Measurements from ENCODE around the gene GALNT18.

GALNT18 gene

DNA sequence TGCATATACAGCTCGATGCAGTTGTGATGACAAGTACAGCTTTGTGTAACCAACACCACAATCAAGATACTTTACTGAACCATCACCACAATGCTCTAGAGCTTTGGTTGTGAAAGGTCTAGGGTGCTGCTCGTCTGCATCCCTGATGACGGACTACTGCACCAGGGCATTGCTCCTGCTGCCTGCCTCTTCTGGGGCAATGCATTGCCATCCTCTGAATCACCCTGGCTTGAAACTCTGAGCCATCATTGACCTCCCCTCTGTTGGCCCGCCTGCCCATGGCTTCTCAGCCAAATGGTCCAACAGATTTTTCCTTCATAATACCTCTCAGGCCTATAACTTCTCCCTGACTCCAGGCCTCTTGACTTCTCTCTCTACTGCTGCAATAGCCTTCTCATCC, 191.4 kb downstream of the GALNT18 start:
- no peak for DNase-seq (ENCODE audit: low read depth)

DNA sequence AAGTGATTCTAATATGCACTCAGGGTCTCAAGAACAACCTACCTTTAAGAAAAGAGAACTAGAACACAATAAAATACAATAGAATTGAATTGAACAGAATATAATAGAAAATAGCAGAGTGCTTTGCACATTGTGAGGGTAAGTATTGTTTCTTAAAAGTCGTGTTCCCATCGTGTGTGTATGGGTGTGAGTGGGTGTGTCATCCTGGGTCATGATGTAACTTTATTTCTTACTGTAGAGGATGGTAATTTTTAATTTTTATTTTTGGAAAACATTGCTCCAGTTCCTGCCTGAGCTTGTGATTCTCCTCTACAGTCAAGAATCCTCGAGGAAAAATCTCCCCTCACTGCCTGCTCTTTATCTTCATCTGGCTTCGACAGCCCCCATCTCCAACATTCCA, 193.1 kb downstream of the GALNT18 start:
- no peak for DNase-seq (ENCODE audit: low read depth)

DNA sequence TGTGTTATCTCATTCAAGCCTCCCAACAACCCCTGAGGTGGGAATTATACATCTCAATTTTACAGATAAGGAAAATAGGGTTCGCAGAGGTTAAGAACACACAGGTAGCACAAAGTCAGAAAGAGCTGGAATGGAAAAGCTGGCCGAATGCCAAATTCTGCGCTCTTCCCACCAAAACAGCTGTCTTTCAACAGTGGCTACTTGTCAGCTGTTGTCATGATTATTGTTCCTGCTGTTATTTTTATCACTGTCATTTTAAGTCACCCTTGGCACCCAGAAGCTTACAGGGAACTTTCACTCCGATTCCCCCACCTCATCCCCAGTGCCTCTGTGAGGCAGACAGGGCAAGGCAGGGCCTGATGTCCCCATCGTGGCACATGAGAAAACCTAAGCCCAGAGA, 194.3 kb downstream of the GALNT18 start:
- DNase-seq (ENCODE audit: low read depth) = no peak

DNA sequence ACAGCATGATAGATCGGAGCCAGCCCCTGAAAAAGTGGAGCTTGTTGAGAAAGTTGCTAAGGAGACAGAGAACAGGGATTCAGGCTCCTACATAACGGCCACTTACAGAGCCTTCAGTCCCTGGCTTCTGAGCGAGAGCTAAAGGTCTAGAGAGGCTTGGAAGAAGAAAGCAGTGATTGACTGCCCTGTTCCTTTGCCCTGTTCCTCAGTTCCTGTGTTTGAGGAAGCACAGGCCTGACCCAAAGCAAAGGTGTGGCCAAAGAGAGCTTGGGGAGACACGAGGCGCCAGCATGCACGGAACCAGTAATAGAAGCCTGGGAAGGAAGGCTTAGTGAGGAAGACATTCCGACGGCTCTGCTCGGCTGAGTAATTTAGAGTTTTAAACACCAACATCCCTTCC, 194.7 kb downstream of the GALNT18 start:
- DNase-seq (ENCODE audit: low read depth) = no peak

DNA sequence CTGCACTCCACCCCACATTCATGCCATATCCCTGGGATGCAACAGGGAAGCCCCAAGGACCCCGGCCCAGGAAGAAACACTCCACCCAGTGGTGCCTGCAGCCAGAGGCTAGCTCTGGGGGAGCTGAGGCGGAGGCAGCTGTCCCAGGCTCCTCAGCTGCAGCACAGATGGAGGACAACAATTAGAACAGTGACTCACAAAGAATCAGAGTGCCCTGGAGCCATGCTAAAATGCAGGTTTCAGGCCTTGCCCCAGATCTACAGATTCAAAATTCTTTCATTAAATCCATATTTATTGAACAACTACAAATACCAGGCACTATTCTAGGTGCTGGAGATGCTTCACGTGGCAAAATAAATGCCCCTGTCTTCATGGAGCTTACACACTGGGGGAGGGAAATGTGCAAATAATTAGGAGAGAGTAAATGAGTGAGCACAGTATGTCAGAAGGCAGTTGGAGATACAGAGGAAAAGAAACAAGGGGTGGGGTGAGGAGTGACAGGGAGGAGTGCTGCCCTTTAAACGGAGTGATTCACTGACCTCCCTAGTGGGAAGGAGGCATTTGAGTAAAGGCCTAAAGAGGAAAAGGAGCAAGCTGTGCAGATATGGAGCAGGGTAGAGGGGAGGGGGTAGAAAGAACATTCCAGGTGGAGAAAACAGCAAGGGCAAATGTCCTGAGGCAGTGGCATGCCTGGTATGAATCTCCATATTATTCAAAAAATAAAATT, 195.4 kb downstream of the GALNT18 start:
- no peak for DNase-seq (ENCODE audit: low read depth)

DNA sequence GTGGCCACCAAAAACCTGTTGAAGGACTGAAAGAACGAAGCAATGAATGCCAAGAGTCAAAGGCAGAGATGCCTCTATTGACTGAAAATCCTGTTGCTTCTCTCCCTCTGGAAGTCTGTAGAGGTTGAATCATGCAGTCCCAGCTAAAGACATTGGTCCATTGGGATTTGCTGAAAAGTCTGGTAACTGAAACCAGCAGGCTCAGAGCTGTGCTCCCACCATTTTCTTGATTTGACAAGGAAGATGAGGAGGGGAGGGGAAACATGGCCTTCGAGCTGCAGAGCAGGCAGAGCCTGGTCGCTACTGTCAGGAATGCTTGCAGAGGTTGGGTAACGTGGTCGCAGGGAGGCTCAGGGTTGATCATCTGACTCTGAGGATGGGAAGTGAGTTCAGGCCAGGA, 196.0 kb downstream of the GALNT18 start:
- no peak for DNase-seq (ENCODE audit: low read depth)

DNA sequence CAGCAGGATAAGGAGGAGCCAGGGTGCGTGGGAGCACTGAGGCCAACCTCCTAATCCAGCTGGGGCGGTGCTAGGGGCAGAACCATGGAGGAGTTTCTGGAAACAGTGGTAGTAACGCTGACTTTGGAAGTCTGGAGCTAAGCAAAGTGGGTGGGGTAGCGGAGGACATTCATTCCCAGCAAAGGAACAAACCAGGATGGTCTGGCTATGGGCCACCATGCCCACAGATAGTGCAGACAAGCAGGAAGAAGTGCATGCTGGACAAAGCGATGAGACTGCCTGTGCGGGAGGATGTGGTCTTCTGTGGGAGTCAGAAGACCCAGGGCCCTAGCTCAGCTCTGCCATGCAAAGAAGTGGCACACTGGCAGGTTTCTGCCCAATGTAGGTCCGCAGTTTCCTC, 197.1 kb downstream of the GALNT18 start:
- DNase-seq (ENCODE audit: low read depth) = no peak

DNA sequence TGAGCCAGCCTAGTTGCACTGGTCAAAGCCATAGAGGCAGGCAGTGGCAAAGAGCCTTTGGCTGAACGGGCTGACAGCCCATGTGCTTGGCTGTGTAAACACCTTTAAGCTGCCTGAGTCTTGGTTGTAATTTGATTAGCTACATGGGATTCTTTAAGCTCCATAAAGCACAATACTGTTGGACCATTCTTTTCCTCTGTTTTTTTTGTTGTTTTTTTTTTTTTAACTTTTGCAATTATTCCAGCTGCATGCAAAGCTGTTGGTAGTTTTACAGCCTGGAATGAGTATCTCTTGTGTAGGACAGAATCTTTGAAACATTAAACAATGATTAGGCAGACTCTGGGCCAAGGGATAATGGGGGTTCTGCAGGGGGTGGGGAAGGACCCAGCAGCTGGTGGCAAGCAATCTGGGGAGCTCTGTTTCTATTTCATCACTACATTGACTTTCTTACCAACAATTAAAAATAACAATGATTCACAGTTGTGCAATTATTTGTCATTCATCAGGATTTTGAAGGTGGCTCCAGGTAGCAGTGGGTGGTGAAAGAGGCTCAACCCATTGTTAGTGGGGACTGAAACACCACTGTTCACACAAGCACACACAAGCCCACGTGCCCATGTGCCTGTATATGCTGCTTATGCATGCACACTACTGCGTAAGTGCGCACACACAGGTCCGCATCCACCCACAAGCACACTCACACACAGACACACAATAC, 199.2 kb downstream of the GALNT18 start:
- DNase-seq (ENCODE audit: low read depth) = no peak

DNA sequence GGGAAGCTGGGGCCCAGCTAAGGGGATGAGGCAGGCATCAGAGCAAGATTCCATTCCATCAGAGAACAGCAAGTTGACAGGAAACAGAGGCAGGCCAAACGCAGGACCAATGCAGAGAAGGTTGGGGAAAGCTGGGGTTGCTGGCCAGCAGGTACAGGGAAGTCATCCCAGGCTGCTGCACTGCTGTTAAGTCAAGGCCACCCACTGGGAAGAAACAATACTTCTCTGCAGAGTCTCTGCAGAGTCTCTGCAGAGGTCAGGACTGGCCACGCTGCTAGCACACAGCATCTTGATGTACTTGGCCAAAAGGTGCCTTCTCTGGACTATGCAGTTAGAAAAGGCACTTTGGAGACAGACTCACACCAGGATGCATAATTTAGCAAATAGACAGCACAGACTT, 200.3 kb downstream of the GALNT18 start:
- DNase-seq (ENCODE audit: low read depth) = no peak

DNA sequence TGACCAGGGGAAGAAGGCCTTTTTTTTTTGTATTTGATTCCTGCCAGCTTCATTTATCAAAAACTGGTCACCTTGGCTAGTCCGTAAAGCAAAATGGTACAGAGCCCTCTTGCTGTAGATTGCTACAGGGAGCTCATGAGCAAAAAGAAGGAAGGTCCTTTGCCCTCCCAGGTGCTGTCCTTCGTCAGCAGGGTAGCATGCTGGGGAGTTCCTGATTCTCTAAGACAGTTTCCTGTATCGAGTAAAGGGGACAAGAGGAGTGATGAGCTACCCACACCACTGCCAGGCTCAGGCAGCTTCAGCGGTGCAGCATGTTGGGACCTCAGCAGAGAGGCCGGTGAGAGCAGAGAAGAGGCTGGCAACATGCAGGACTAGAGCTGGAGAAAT, 200.9 kb downstream of the GALNT18 start:
- no peak for DNase-seq (ENCODE audit: low read depth)

DNA sequence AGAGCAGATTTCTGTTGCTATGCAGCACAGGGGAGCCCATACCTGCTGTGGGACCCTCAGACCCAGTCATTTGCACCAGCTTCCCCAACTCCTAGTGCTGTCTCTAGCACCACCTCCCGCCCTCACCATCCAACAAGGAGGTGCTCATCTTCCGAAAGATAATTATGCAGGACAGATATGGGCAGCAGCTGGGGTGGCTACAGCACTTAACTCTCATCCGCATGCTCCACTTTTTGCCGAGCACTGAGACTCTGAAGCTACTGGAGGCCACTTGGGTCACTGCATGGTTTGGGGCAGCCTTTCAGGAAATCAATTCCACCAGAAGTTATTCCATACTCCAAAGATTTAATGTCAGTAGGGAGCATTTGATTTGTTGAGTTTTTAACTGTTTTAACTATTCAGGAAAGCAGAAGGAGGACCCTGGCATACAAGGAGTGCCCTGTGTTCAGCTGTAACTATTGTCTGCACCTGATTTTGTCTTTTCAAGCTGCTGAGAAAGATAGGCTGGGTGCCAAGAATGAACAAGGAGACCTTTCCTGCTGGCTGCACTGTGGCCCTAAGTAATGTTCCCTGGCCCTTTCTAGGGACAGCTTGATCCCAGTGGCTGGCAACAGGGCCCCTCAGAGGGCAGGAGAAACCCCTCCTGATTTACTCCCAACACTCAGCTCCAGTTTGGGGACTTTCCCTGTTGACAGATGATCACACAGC, 201.5 kb downstream of the GALNT18 start:
- no peak for DNase-seq (ENCODE audit: low read depth)

DNA sequence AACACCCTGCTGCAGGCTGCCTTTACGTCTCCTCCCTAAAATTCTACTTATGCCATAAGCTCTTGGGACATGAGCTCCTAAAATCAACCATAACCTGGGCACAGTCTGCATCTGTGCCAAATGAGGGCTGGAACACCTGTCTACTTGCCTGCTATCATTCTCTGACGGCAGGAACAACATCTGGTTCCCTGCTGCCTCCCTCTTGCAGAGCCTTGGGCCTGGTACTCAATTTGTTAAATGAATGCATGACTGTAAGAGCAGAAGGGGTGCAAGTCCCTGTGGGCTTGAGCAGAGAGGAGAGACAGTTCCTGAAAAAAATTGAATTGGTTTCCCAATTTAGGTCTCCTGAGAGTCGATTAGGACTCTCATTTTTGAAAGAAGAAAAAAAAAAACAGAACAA, 202.1 kb downstream of the GALNT18 start:
- no peak for DNase-seq (ENCODE audit: low read depth)

DNA sequence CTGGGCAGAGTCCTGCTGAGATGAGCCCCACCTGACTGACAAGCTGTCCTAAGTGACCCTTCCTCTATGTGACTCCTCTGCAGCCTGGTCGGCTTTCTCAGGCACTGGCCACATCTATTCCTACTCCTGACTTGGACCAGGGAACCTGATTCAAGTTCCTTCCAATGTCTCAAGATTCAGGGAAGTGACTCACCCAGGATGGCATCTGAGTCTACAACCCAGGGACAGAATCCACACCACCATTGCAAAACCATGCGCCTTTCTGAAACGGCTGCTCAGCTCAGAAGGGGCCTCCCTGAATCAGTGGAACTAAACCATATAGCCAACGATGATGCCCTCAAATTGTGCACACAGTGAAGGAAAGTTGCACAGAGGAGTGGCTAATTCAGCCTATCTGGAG, 204.9 kb downstream of the GALNT18 start:
- DNase-seq (ENCODE audit: low read depth) = peak; percentile 80

DNA sequence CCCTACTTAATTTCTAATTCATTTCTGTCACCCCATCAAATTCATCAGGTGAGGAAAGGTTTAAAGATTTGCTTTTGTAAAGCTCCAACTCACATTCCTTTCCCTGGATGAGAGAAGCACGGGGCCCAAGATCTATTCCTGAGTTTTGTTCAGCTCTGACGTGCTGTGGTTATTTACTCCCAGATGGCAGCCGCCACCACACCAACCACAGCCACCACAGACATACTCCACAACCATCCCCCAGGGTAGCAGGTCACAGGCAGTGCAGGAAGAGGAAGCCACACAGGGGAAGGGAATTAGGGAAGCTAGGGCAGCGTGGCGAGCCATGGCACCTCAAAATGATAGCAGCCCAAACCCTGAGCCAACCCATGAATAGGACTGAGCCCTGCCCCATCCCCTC, 205.3 kb downstream of the GALNT18 start:
- DNase-seq (ENCODE audit: low read depth) = peak; percentile 76

DNA sequence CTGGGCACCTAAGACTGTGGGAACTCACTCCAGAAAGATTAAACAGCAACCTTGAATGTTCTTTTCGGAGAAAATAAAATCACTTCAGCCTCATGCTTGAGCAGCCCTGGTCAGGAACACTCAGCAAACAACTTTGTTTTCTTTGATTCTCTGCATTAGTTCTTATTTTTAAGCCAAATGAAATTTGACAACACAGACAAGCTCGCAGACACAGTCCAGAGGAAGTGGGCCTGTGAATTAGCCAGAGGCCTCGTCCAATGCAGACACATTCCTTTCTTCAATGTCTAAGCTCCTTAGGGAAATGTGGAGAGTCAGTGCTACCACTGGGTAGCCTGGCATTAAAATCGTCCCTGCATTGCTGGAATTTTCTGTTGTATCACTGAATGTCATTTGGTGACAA, 205.9 kb downstream of the GALNT18 start:
- DNase-seq (ENCODE audit: low read depth) = no peak

DNA sequence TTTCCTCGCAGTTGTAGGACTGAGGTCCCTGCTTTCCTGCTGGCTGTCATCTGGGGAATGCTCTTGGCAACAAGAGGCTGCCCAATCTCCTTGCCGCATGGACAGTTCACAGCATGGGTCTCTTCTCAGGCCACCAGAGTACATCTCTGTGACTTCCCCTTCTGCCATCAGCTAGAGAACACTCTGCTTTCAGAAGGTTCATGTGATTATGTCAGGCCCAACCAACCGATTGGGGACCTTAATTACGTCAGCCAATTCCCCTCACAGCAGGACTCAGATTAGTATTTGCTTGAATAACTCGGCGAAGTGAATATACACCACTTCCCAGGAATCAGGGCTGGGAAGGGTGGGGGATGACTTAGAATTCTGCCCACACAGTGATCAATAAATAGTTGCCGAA, 206.8 kb downstream of the GALNT18 start:
- no peak for DNase-seq (ENCODE audit: low read depth)

DNA sequence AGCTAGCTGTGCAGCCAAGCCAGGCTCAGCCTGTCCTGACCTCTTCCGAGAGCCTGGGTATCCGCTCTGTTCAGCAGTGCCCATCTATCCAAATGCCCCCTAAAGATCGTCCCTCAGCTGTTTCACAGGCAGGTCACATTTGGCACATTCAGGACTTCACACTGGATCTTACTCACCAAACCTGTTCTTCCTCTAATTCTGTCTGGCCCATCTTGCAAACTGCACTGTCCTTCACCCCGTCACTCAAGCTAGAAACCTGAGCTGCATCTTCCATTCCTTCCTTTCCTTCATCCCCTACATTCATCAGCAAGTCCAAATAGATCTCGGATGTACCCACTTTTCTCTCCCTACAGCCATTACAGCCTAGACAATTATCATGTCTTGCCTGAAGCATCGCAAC, 208.0 kb downstream of the GALNT18 start:
- DNase-seq (ENCODE audit: low read depth) = no peak

DNA sequence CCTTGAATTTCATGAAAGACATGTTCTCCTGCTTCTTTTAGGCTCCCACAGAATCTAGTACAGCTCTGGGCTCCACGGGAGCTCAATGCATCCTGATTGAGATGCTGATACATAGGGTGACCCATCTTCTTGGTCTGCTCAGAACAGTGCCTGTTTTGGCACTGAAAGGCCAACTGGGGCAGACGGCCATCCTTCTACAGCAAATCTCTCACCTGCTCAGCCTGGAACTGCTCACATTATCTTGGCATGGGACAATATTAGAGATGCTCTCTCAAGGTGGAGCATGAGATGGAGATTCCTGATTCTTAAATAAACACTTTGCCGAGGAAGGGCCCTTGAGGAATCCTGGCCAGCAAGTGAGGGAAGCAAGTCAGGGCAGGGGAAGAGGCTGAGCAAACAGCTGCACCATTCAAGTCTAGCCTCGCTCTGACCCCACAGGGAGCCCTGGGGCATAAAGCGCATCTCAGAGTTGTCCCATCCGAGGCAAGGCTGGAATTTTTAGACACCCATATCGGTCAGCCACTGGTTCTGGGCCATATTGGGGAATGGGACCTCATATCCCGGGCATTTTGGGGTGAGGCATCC, 210.3 kb downstream of the GALNT18 start:
- no peak for DNase-seq (ENCODE audit: low read depth)

DNA sequence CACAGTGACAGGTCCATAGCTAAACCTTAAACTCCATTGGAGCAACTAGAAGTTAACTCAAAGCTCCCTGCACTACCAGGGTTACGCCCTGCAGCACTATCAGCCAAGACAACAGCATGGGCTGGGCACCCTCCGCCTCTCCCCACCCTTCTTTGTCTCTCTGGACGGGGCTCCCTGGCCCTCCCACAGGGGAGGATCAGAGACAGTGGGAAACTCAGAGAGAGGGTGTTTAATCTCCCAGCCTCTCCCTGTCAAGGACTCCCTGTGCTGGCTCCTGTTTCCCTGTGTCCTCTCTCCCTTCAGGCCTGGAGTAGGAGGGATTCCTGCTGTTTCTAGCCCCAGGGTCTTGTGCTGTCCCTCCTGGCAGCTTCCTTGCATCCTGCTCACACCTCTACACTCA, 211.9 kb downstream of the GALNT18 start:
- no peak for DNase-seq (ENCODE audit: low read depth)

DNA sequence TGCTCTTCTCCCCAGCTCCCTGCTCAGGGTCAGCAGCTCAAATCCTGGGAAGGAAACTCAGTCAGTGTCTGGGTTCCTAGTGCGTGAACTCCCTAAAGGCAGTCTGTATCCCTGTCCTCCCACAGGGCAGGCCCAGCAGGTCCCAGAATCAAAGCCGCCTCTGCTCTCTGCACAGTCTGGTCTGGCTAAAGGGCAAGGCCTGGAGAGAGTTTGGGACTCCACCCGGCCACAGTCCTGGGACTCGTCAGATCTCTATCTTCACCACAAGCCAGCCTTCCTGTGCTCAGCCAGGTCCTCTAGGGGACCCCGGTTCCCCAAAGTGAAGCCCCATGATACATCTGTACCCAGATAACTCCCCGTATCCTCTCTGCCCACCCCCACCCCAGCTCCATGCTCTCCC, 212.6 kb downstream of the GALNT18 start:
- no peak for DNase-seq (ENCODE audit: low read depth)

DNA sequence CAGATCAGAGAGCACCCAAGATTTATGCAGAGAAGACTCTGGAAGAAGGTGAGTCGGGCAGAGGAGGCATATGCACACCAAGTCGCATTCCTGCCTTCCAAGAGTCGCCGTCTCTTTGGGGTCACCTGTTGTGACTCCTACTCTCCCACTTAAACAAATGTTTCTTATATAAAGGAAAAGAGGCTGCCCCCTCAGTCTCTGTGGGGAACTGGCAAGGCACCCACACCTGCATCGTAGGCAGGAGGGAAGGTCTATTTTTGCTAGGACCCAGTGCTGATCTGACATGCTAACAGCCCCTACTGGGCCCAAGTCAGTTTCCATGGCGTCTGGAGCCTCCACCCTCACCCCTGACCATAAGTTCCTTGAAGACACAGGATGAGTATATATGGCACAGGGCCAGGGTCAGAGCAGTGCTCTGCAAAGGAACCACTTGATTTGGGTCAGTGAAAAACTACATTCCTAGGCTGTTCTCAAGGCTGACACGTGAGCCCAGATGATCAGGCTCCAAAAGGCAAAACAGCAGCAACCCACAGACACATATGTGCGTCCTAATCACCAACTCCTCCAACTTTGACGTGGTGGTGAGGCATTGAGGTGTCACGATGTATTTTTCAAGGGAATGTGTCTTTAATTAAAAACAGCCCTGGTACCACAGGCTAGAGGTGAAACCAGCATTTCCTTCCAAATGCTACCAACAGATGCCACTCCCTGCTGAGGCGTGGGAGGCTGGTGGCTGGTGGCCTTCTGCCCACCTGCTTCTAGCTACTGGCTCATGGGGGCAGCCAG, 213.2 kb downstream of the GALNT18 start:
- DNase-seq (ENCODE audit: low read depth) = no peak

DNA sequence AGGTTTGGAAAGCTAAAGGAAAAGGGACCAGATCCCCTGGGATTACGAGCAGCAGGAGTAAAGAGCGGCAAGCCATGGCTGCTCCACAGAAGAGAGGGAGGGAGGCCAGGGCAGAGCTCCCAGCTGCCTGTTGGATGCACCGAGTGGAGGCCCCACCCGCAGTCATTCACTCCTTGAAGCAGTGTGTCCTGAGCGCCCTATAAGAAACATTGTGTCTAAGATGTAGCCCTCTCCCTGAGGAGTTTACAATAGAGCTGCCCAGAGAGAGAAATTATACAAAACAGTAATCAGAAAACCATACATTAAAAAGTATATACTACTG, 214.1 kb downstream of the GALNT18 start:
- DNase-seq (ENCODE audit: low read depth) = no peak
